ENCODE data around the gene ZNF552. TPM values are rescaled to one million over a fixed set of nuclear protein-coding genes. Genes with fewer than 3 reads are reported as not detected.
A peak's percentile ranks its signal among the peaks of the same experiment; 100 is the strongest.

Gene ZNF552
- total and polyA plus RNA-seq, 4 donors, result 3.4 to 11.6 (median 7.9) TPM

GRCh38 chr19:57786906-57787305 is 27.8 kb downstream of the ZNF552 start:
- DNase-seq (ENCODE audit: low read depth in 4 of 6, low spot score in 6 of 6), result no peak
- H3K4me1 ChIP-seq (ENCODE audit: control insufficient read depth, insufficient read depth, low read length), result no peaks in the 10 kb centered on the region
- H3K4me3 ChIP-seq (ENCODE audit: low read depth, low read length), result no peak overlapping the region
- H3K27me3 ChIP-seq (ENCODE audit: control insufficient read depth, insufficient read depth, low read length), result no peaks in the 10 kb centered on the region
- H3K27ac ChIP-seq (ENCODE audit: low read depth, low read length), result no peak overlapping the region
- peaks cover 2% of the 10 kb centered on the region for H3K9me3 ChIP-seq (ENCODE audit: control insufficient read depth, insufficient read depth, low read length)
- WGBS (ENCODE audit: insufficient coverage), result 100% methylated on average over 4 of the region's 5 CpGs
- H3K36me3 ChIP-seq (ENCODE audit: control insufficient read depth, insufficient read depth, low read length), result peaks cover 42% of the 10 kb centered on the region

GRCh38 chr19:57786286-57786685 is 28.4 kb downstream of the ZNF552 start:
- Histone ChIP-seq H3K4me1 (ENCODE audit: control insufficient read depth, insufficient read depth, low read length) (no peaks in the 10 kb centered on the region), H3K27me3 (ENCODE audit: control insufficient read depth, insufficient read depth, low read length) (no peaks in the 10 kb centered on the region), H3K9me3 (ENCODE audit: control insufficient read depth, insufficient read depth, low read length) (peaks cover 2% of the 10 kb centered on the region), H3K36me3 (ENCODE audit: control insufficient read depth, insufficient read depth, low read length) (peaks cover 36% of the 10 kb centered on the region), H3K27ac (ENCODE audit: low read depth, low read length) (no peak overlapping the region), H3K4me3 (ENCODE audit: low read depth, low read length) (no peak overlapping the region)
- 91% methylated on average over 36 of the region's 38 CpGs for WGBS (ENCODE audit: insufficient coverage)
- DNase-seq (ENCODE audit: low read depth in 4 of 6, low spot score in 6 of 6), result no peak

GRCh38 chr19:57779220-57779845 is 35.4 kb downstream of the ZNF552 start:
- no peaks in the 10 kb centered on the region for H3K27me3 ChIP-seq (ENCODE audit: control insufficient read depth, insufficient read depth, low read length)
- H3K9me3 ChIP-seq (ENCODE audit: control insufficient read depth, insufficient read depth, low read length), result no peaks in the 10 kb centered on the region
- no peak for DNase-seq (ENCODE audit: low read depth in 4 of 6, low spot score in 6 of 6)
- 95% methylated on average over 4 of the region's 10 CpGs for WGBS (ENCODE audit: insufficient coverage)
- H3K4me1 ChIP-seq (ENCODE audit: control insufficient read depth, insufficient read depth, low read length), result no peaks in the 10 kb centered on the region
- H3K36me3 ChIP-seq (ENCODE audit: control insufficient read depth, insufficient read depth, low read length), result peaks cover 38% of the 10 kb centered on the region
- no peak overlapping the region for H3K27ac ChIP-seq (ENCODE audit: low read depth, low read length)
- H3K4me3 ChIP-seq (ENCODE audit: low read depth, low read length), result no peak overlapping the region

GRCh38 chr19:57778336-57778735 is 36.4 kb downstream of the ZNF552 start:
- no peak overlapping the region for H3K4me3 ChIP-seq (ENCODE audit: low read depth, low read length)
- H3K27me3 ChIP-seq (ENCODE audit: control insufficient read depth, insufficient read depth, low read length), result no peaks in the 10 kb centered on the region
- no peaks in the 10 kb centered on the region for H3K9me3 ChIP-seq (ENCODE audit: control insufficient read depth, insufficient read depth, low read length)
- DNase-seq (ENCODE audit: low read depth in 4 of 6, low spot score in 6 of 6), result no peak
- H3K4me1 ChIP-seq (ENCODE audit: control insufficient read depth, insufficient read depth, low read length), result no peaks in the 10 kb centered on the region
- no peak overlapping the region for H3K27ac ChIP-seq (ENCODE audit: low read depth, low read length)
- peaks cover 42% of the 10 kb centered on the region for H3K36me3 ChIP-seq (ENCODE audit: control insufficient read depth, insufficient read depth, low read length)
- no CpG with 5 or more reads among the region's 4 CpGs for WGBS (ENCODE audit: insufficient coverage)

DNA sequence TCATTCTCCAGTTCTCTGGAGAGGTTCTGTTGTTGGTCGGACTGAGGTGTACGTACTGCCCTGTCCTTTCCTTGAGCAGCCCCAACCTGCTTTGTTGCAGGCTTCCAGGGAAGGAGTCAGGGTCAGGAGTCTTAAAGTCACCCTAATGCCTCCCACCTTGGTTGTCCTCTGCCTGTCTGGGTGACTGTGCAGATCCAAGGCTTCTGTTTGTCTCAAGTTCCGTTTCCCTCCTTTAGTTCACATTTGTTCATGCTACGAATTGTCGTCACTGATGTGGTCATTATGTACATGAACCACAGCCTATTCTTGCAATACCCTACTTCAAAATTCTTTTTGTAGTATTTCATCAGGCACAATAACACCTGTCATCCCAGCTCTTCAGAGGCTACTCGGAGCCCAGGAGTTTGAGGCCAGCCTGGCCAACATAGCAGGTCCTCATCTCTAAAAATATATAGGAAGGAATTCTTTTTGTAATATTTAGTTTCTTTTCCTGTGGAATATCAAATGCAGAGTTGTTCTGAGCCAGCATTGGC is 37.9 kb downstream of the ZNF552 start:
- no peak for DNase-seq (ENCODE audit: low read depth in 4 of 6, low spot score in 6 of 6)
- Histone ChIP-seq H3K27me3 (ENCODE audit: control insufficient read depth, insufficient read depth, low read length) (no peaks in the 10 kb centered on the region), H3K4me1 (ENCODE audit: control insufficient read depth, insufficient read depth, low read length) (no peaks in the 10 kb centered on the region), H3K9me3 (ENCODE audit: control insufficient read depth, insufficient read depth, low read length) (no peaks in the 10 kb centered on the region), H3K4me3 (ENCODE audit: low read depth, low read length) (no peak overlapping the region), H3K27ac (ENCODE audit: low read depth, low read length) (no peak overlapping the region), H3K36me3 (ENCODE audit: control insufficient read depth, insufficient read depth, low read length) (peaks cover 42% of the 10 kb centered on the region)
- 89% methylated on average over 3 of the region's 6 CpGs for WGBS (ENCODE audit: insufficient coverage)

GRCh38 chr19:57773488-57773887 is 41.2 kb downstream of the ZNF552 start:
- Histone ChIP-seq H3K4me3 (ENCODE audit: low read depth, low read length) (no peak overlapping the region), H3K36me3 (ENCODE audit: control insufficient read depth, insufficient read depth, low read length) (peaks cover 43% of the 10 kb centered on the region), H3K9me3 (ENCODE audit: control insufficient read depth, insufficient read depth, low read length) (no peaks in the 10 kb centered on the region), H3K27ac (ENCODE audit: low read depth, low read length) (no peak overlapping the region), H3K4me1 (ENCODE audit: control insufficient read depth, insufficient read depth, low read length) (peaks cover 19% of the 10 kb centered on the region), H3K27me3 (ENCODE audit: control insufficient read depth, insufficient read depth, low read length) (no peaks in the 10 kb centered on the region)
- WGBS (ENCODE audit: insufficient coverage), result 88% methylated on average over 2 of the region's 3 CpGs
- DNase-seq (ENCODE audit: low read depth in 4 of 6, low spot score in 6 of 6), result no peak

- H3K27me3 ChIP-seq (ENCODE audit: control insufficient read depth, insufficient read depth, low read length), result no peaks in the 10 kb centered on the region
- no peak overlapping the region for H3K27ac ChIP-seq (ENCODE audit: low read depth, low read length)
- WGBS (ENCODE audit: insufficient coverage), result 97% methylated on average over 2 of the region's 4 CpGs
- no peak for DNase-seq (ENCODE audit: low read depth in 4 of 6, low spot score in 6 of 6)
- H3K4me3 ChIP-seq (ENCODE audit: low read depth, low read length), result no peak overlapping the region
- peaks cover 19% of the 10 kb centered on the region for H3K4me1 ChIP-seq (ENCODE audit: control insufficient read depth, insufficient read depth, low read length)
- H3K9me3 ChIP-seq (ENCODE audit: control insufficient read depth, insufficient read depth, low read length), result no peaks in the 10 kb centered on the region
- peaks cover 28% of the 10 kb centered on the region for H3K36me3 ChIP-seq (ENCODE audit: control insufficient read depth, insufficient read depth, low read length)
Observed at GRCh38 chr19:57771417-57771816, 43.3 kb downstream of the ZNF552 start.

DNA sequence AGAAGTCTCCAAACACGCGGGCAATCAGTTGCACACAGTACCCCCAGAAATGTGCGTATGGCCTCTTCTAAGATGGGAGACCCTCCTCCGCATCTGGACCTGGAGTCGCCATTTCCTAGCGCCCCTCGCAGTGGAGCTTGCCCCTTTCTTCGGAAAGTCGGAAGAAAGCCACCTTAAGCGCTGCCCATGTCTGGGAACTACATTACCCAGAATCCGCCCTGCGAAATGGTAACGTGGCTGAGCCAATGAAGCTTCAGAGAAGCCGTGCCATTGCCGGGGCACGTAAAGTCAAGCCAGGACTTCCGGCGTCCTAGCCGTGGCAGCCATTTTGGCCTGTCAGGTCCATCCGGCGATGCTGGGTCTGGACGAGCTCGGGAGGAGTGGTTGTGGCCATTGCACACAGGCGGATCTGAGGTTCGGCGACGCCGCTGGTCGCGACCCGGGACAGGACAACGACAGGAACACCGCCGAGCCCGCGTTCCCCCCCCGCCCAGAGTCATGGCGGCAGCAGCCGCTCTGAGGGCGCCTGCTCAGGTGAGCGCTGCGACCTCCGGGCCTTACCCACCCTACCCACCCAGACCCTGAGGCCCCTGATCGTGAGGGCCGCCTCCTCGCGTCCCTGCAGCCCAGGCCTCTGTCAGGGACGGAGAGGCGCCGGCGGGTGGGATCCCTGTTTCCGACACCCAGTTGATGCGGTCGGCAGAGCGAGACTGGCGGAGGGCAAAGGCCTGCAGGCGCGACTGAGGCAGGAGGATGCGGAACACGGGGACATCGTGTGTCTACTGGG is 45.2 kb downstream of the ZNF552 start, which contains the start of gene ZNF586:
Gene ZNF586 (plus strand): TSS at position 332 of the 787 bp plus-strand sequence. CDS start 167 bp downstream, at position 499.
- no peaks in the 10 kb centered on the region for H3K27me3 ChIP-seq (ENCODE audit: control insufficient read depth, insufficient read depth, low read length)
- 2% methylated on average over 52 of the region's 61 CpGs for WGBS (ENCODE audit: insufficient coverage)
- peaks cover 27% of the 10 kb centered on the region for H3K36me3 ChIP-seq (ENCODE audit: control insufficient read depth, insufficient read depth, low read length)
- H3K4me1 ChIP-seq (ENCODE audit: control insufficient read depth, insufficient read depth, low read length), result peaks cover 19% of the 10 kb centered on the region
- H3K4me3 ChIP-seq (ENCODE audit: low read depth, low read length), result peak within 1 kb of the TSS; percentile 80
- peak within 1 kb of the TSS; percentile 84 for H3K27ac ChIP-seq (ENCODE audit: low read depth, low read length)
- DNase-seq (ENCODE audit: low read depth in 4 of 6, low spot score in 6 of 6), result peak; percentile 81 to 98 (median 87)
- no peaks in the 10 kb centered on the region for H3K9me3 ChIP-seq (ENCODE audit: control insufficient read depth, insufficient read depth, low read length)

- Histone ChIP-seq H3K9me3 (ENCODE audit: control insufficient read depth, insufficient read depth, low read length) (no peaks in the 10 kb centered on the region), H3K36me3 (ENCODE audit: control insufficient read depth, insufficient read depth, low read length) (peaks cover 54% of the 10 kb centered on the region), H3K27me3 (ENCODE audit: control insufficient read depth, insufficient read depth, low read length) (no peaks in the 10 kb centered on the region), H3K4me1 (ENCODE audit: control insufficient read depth, insufficient read depth, low read length) (no peaks in the 10 kb centered on the region), H3K4me3 (ENCODE audit: low read depth, low read length) (no peak overlapping the region), H3K27ac (ENCODE audit: low read depth, low read length) (no peak overlapping the region)
- 93% methylated on average over 2 of the region's 2 CpGs for WGBS (ENCODE audit: insufficient coverage)
- DNase-seq (ENCODE audit: low read depth in 4 of 6, low spot score in 6 of 6), result peak in 3 of 6 donors; percentile 5 to 24 (median 22)
Observed at GRCh38 chr19:57759096-57759495, 55.6 kb downstream of the ZNF552 start.
